IMR-90 (cell line): ENCODE results near the gene UXS1. TPM values are rescaled to one million over a fixed set of nuclear protein-coding genes. Genes with fewer than 3 reads are reported as not detected.

Experiments
- ATAC-seq: fragments of 200-7000 bp; cut with Tn5 transposase; 2 replicates; pipeline ENCODE4 v1.9.1; 2020; ENCODE audit warnings: low read depth, mild to moderate bottlenecking, moderate library complexity
- BruUV-seq: library from RNA; stranded (reverse); fragments of 400-500 nt; replicated peaks from 2 replicates; lab custom pipeline; 2021; lab: Mats Ljungman, UMichigan
- CTCF ChIA-PET: fragments of 300-600 bp; formaldehyde crosslinking; extraction: SDS; loops from one replicate; lab custom pipeline; 2021; ENCODE audit warnings: antibody characterized with exemption; lab: Yijun Ruan, JAX
- POLR2A ChIA-PET: fragments of 300-600 bp; sonication (Branson Sonifier 250); formaldehyde crosslinking; loops from one replicate; lab custom pipeline; 2022; ENCODE audit warnings: antibody characterized with exemption; ENCODE audit not compliant: unreplicated experiment; lab: Charles Lee
- DNase-seq: peaks from one replicate; pipeline ENCODE4 v3.0.0; 2013
- H2AFZ ChIP-seq: replicated peaks from 2 replicates; pipeline ENCODE3; 2013; ENCODE audit warnings: low read length, mild to moderate bottlenecking; ENCODE audit not compliant: poor library complexity
- H2AK5ac ChIP-seq: 2 replicates; pipeline ENCODE4 v1.6.1; 2013; ENCODE audit warnings: low read depth, low read length, inconsistent platforms
- H2AK9ac ChIP-seq: replicated peaks from 2 replicates; pipeline ENCODE3; 2013; ENCODE audit warnings: mild to moderate bottlenecking, low read depth, low read length, moderate library complexity; ENCODE audit not compliant: poor library complexity
- H2BK120ac ChIP-seq: 2 replicates; pipeline ENCODE4 v1.6.1; 2013; ENCODE audit warnings: low read depth, low read length, inconsistent platforms
- H2BK15ac ChIP-seq: 3 replicates; pipeline ENCODE4 v1.6.1; 2013; ENCODE audit warnings: low read depth, low read length, inconsistent platforms
- H2BK20ac ChIP-seq: 2 replicates; pipeline ENCODE4 v1.6.1; 2013; ENCODE audit warnings: low read depth, mild to moderate bottlenecking, inconsistent platforms, low read length, moderate library complexity
- H2BK5ac ChIP-seq: 2 replicates; pipeline ENCODE4 v1.6.1; 2013; ENCODE audit warnings: mild to moderate bottlenecking, low read depth, low read length, inconsistent platforms; ENCODE audit not compliant: poor library complexity, severe bottlenecking
- H3K14ac ChIP-seq: replicated peaks from 2 replicates; pipeline ENCODE4 v1.6.1; 2013; ENCODE audit warnings: low read depth, low read length, inconsistent platforms
- H3K18ac ChIP-seq: 2 replicates; pipeline ENCODE4 v1.6.1; 2013; ENCODE audit warnings: low read depth, low read length, control low read depth
- H3K23ac ChIP-seq: 2 replicates; pipeline ENCODE4 v1.6.1; 2013; ENCODE audit warnings: low read depth, low read length, inconsistent platforms
- H3K27ac ChIP-seq: 2 replicates; pipeline ENCODE4 v1.5.1; 2013; ENCODE audit warnings: mild to moderate bottlenecking, control low read depth, low read length; ENCODE audit not compliant: insufficient read depth
- H3K27me3 ChIP-seq: 2 replicates; pipeline ENCODE4 v1.6.1; 2013; ENCODE audit warnings: low read length; ENCODE audit not compliant: control insufficient read depth, insufficient read depth
- H3K36me3 ChIP-seq: 2 replicates; pipeline ENCODE4 v1.6.1; 2013; ENCODE audit warnings: low read length, mixed read lengths; ENCODE audit not compliant: control insufficient read depth, insufficient read depth
- H3K4ac ChIP-seq: 2 replicates; pipeline ENCODE4 v1.6.1; 2013; ENCODE audit warnings: low read depth, low read length, inconsistent platforms
- H3K4me1 ChIP-seq: 2 replicates; pipeline ENCODE4 v1.6.1; 2013; ENCODE audit warnings: low read length, mixed read lengths; ENCODE audit not compliant: control insufficient read depth, insufficient read depth
- H3K4me2 ChIP-seq: 2 replicates; pipeline ENCODE4 v1.6.1; 2013; ENCODE audit warnings: low read depth, mild to moderate bottlenecking, control low read depth, low read length, moderate library complexity
- H3K4me3 ChIP-seq: 2 replicates; pipeline ENCODE4 v1.5.1; 2013; ENCODE audit warnings: low read depth, mild to moderate bottlenecking, control low read depth, low read length, moderate library complexity; ENCODE audit not compliant: insufficient read depth
- H3K56ac ChIP-seq: 2 replicates; pipeline ENCODE4 v1.6.1; 2013; ENCODE audit warnings: low read length, inconsistent platforms; ENCODE audit not compliant: insufficient read depth; ENCODE audit errors: extremely low read depth
- H3K79me1 ChIP-seq, 2 experiments: 2 replicates each; pipeline ENCODE4 v1.6.1; 2013; ENCODE audit warnings: low read length in 2 of 2, inconsistent platforms in 1 of 2, low read depth in 1 of 2
- H3K9ac ChIP-seq: 2 replicates; pipeline ENCODE4 v1.6.1; 2013; ENCODE audit warnings: low read depth, low read length, control low read depth
- H3K9me1 ChIP-seq: 2 replicates; pipeline ENCODE4 v1.6.1; 2013; ENCODE audit warnings: low read length, inconsistent platforms; ENCODE audit not compliant: insufficient read depth
- H3K9me3 ChIP-seq: 2 replicates; pipeline ENCODE4 v1.6.1; 2013; ENCODE audit warnings: low read length; ENCODE audit not compliant: control insufficient read depth, insufficient read depth
- H4K20me1 ChIP-seq: 2 replicates; pipeline ENCODE4 v1.6.1; 2013; ENCODE audit warnings: low read length, inconsistent platforms; ENCODE audit not compliant: insufficient read depth
- H4K5ac ChIP-seq: 2 replicates; pipeline ENCODE4 v1.6.1; 2013; ENCODE audit warnings: mild to moderate bottlenecking, low read depth, low read length, control low read depth
- H4K8ac ChIP-seq, 2 experiments: 2 replicates each; pipeline ENCODE4 v1.6.1; 2013; ENCODE audit warnings: low read depth in 2 of 2, low read length in 2 of 2, control low read depth in 1 of 2, inconsistent platforms in 1 of 2
- H4K91ac ChIP-seq: 2 replicates; pipeline ENCODE4 v1.6.1; 2013; ENCODE audit warnings: low read depth, low read length, inconsistent platforms; ENCODE audit not compliant: insufficient read depth
- BHLHE40 ChIP-seq: fragments of 150-350 bp; IDR thresholded peaks from 2 replicates; pipeline ENCODE4 v1.6.1; 2016; ENCODE audit warnings: mild to moderate bottlenecking, low read depth, low read length
- CEBPB ChIP-seq: IDR thresholded peaks from 2 replicates; pipeline ENCODE4 v1.6.1; 2012; ENCODE audit warnings: low read depth, low read length, improper control_type of control experiment
- CHD1 ChIP-seq: IDR thresholded peaks from 2 replicates; pipeline ENCODE4 v1.6.1; 2012; ENCODE audit warnings: low read depth, low read length, improper control_type of control experiment
- CTCF ChIP-seq: conservative IDR thresholded peaks from 2 replicates; pipeline ENCODE4 v1.5.1; 2012; ENCODE audit warnings: mild to moderate bottlenecking, low read depth, low read length, improper control_type of control experiment
- ELK1 ChIP-seq: fragments of 150-350 bp; IDR thresholded peaks from 2 replicates; pipeline ENCODE4 v1.6.1; 2016; ENCODE audit warnings: low read depth, mild to moderate bottlenecking, low read length, moderate library complexity, borderline replicate concordance
- FOS ChIP-seq: fragments of 150-350 bp; IDR thresholded peaks from 2 replicates; pipeline ENCODE4 v1.6.1; 2016; ENCODE audit warnings: low read depth, low read length
- MAFK ChIP-seq: IDR thresholded peaks from 2 replicates; pipeline ENCODE4 v1.6.1; 2012; ENCODE audit warnings: low read depth, low read length, improper control_type of control experiment
- MAZ ChIP-seq: IDR thresholded peaks from 2 replicates; pipeline ENCODE4 v1.6.1; 2012; ENCODE audit warnings: low read depth, mild to moderate bottlenecking, low read length, improper control_type of control experiment, moderate library complexity, borderline replicate concordance
- MXI1 ChIP-seq: IDR thresholded peaks from 2 replicates; pipeline ENCODE4 v1.6.1; 2012; ENCODE audit warnings: low read depth, mild to moderate bottlenecking, low read length, moderate library complexity, borderline replicate concordance
- NFE2L2 ChIP-seq: fragments of 150-350 bp; IDR thresholded peaks from 2 replicates; pipeline ENCODE4 v1.6.1; 2016; ENCODE audit warnings: low read depth, mild to moderate bottlenecking, low read length
- POLR2A ChIP-seq: IDR thresholded peaks from 2 replicates; pipeline ENCODE4 v1.6.1; 2012; ENCODE audit warnings: mild to moderate bottlenecking, low read depth, low read length
- RAD21 ChIP-seq: IDR thresholded peaks from 2 replicates; pipeline ENCODE4 v1.6.1; 2012; ENCODE audit warnings: low read length, improper control_type of control experiment
- RCOR1 ChIP-seq: IDR thresholded peaks from 2 replicates; pipeline ENCODE4 v1.6.1; 2012; ENCODE audit warnings: mild to moderate bottlenecking, low read length, improper control_type of control experiment; ENCODE audit not compliant: insufficient replicate concordance
- RFX5 ChIP-seq: IDR thresholded peaks from 2 replicates; pipeline ENCODE4 v1.8.0; 2012; ENCODE audit warnings: low read depth, mild to moderate bottlenecking, low read length, moderate library complexity
- SMC3 ChIP-seq: fragments of 150-350 bp; IDR thresholded peaks from 2 replicates; pipeline ENCODE4 v1.6.1; 2016; ENCODE audit warnings: low read depth, mild to moderate bottlenecking, antibody characterized with exemption, low read length, moderate library complexity
- USF2 ChIP-seq: fragments of 150-350 bp; IDR thresholded peaks from 2 replicates; pipeline ENCODE4 v1.6.1; 2017; ENCODE audit warnings: mild to moderate bottlenecking, antibody characterized with exemption, low read length, low read depth
- WGBS, 2 experiments: methylation state at CpG; one replicate each; pipeline versions ENCODE4 v1.1.5 to v1.1.7; 2013; ENCODE audit warnings: missing lambda C conversion rate in 2 of 2; ENCODE audit not compliant: insufficient read length in 1 of 2; ENCODE audit errors: extremely low coverage in 2 of 2; 5-methylcytosine and 5-hydroxymethylcytosine counted together
- dilution Hi-C: fragments of 300-500 bp; cut with HindIII; formaldehyde crosslinking; loops from one replicate; pipeline ENCODE4 v1.14.3; 2018; ENCODE audit warnings: low sequenced_read_pairs; ENCODE audit not compliant: unreplicated experiment
- in situ Hi-C: fragments of 300-500 bp; cut with MboI; formaldehyde crosslinking; loops from 3 replicates; pipeline ENCODE4 v1.14.3; 2019; ENCODE audit warnings: low sequenced_read_pairs, inconsistent platforms, mixed read lengths
- intact Hi-C: fragments of 100-400 bp; cut with micrococcal nuclease; formaldehyde crosslinking; loops from 2 replicates; pipeline ENCODE4 v1.10.0; 2022
- polyA plus RNA-seq, 3 experiments: library from polyadenylated mRNA; depleted of rRNA; stranded (reverse); fragments of >200 nt; gene quantifications; 2 replicates each; pipeline ENCODE4 v1.2.3, GENCODE V29; 2012; ENCODE audit warnings: low replicate concordance in 1 of 3
- total RNA-seq: library from RNA; depleted of rRNA; stranded (reverse); fragments of >200 nt; gene quantifications from 2 replicates; pipeline ENCODE4 v1.2.3, GENCODE V29; 2012

The UXS1 gene
- total and polyA plus RNA-seq, 2 of the 4 experiments (the other 2 are of a cell fraction) = 33.7 to 54.3 TPM

GRCh38 chr2:106053581-106053980 is 140.5 kb downstream of the UXS1 start:
- H3K9me3 ChIP-seq = 0 out of 2 replicates have a peak, but pooled peaks cover 3% of the 10 kb centered on the region
- ATAC-seq = no peak
- H3K27ac ChIP-seq = no peak overlapping the region
- POLR2A ChIA-PET = no interaction called here
- no peak overlapping the region for H3K4ac ChIP-seq
- no peak overlapping the region for H4K8ac ChIP-seq
- no peak overlapping the region for H3K14ac ChIP-seq
- CTCF ChIA-PET = no interaction called here
- H3K36me3 ChIP-seq = no peaks in the 10 kb centered on the region
- no peak overlapping the region for H2BK15ac ChIP-seq
- no peak overlapping the region for H2BK120ac ChIP-seq
- H3K4me2 ChIP-seq = no peak overlapping the region
- no peak overlapping the region for H3K18ac ChIP-seq
- intact Hi-C loops (no loop called here), in situ Hi-C loops (no loop called here), dilution Hi-C loops (no loop called here)
- no peak overlapping the region for H2BK5ac ChIP-seq
- H3K27me3 ChIP-seq = peaks cover 16% of the 10 kb centered on the region
- whole genome bisulfite sequencing, 2 experiments = 100% methylated on average over 2 of the region's 6 CpGs; no CpG with 5 or more reads in 1 of the 2 experiments
- H3K23ac ChIP-seq = no peak overlapping the region
- no peaks in the 10 kb centered on the region for H3K4me1 ChIP-seq
- no peak overlapping the region for H2AK9ac ChIP-seq
- no peaks in the 10 kb centered on the region for H3K9me1 ChIP-seq
- no peak overlapping the region for H2AK5ac ChIP-seq
- no peaks in the 10 kb centered on the region for H4K20me1 ChIP-seq
- no peak overlapping the region for H4K91ac ChIP-seq
- no peak overlapping the region for H2BK20ac ChIP-seq
- TF ChIP-seq RFX5 (no peak), BHLHE40 (no peak), ELK1 (no peak), CEBPB (no peak), POLR2A (no peak), NFE2L2 (no peak), MAZ (no peak), FOS (no peak), CTCF (no peak), RAD21 (no peak), SMC3 (no peak), RCOR1 (no peak), USF2 (no peak), MAFK (no peak), CHD1 (no peak), MXI1 (no peak)
- no peak overlapping the region for H3K4me3 ChIP-seq
- no peak overlapping the region for H3K56ac ChIP-seq
- no peak overlapping the region for H2AFZ ChIP-seq
- DNase-seq = no peak
- H3K9ac ChIP-seq = no peak overlapping the region
- no TSS peak for BruUV-seq
- H3K79me1 ChIP-seq = no peaks in the 10 kb centered on the region
- no peak overlapping the region for H4K5ac ChIP-seq
